ENCODE results near the gene CTNNA2. TPM values are rescaled to one million over a fixed set of nuclear protein-coding genes. Genes with fewer than 3 reads are reported as not detected.

CTNNA2 gene
- polyA plus RNA-seq, 2 of the 4 experiments (the other 2 are of a cell fraction): 0.50 to 0.94 TPM

- Histone ChIP-seq H3K4me3 (no peak overlapping the region), H3K9me3 (peaks cover 7% of the 10 kb centered on the region; the same call in 2 of the 3 replicates), H3K27ac (no peak overlapping the region), H3K4me2 (no peak overlapping the region), H3K4me1 (no peaks in the 10 kb centered on the region)
- DNase-seq (ENCODE audit: low read depth in 1 of 2, low spot score in 1 of 2) (no peak), FAIRE-seq (no peak), ATAC-seq (no peak)
- no peak for TF ChIP-seq ELK1 (IDR thresholded peaks at IDR 0.05; ENCODE audit: low read depth, low read length)
- TF ChIP-seq RFX5 (IDR thresholded peaks at IDR 0.05): no peak
- TF ChIP-seq PHF8 (IDR thresholded peaks at IDR 0.05; ENCODE audit: borderline replicate concordance, low read depth): no peak
- TF ChIP-seq SREBF2 (IDR thresholded peaks at IDR 0.05): no peak
- TF ChIP-seq NR3C1 (IDR thresholded peaks at IDR 0.05): no peak
- no peak for TF ChIP-seq HOXB13 (CRISPR knock-in tag; IDR thresholded peaks at IDR 0.05; ENCODE audit: low read depth)
- TF ChIP-seq RARB (CRISPR knock-in tag; IDR thresholded peaks at IDR 0.05): no peak
- TF ChIP-seq CTCF (IDR thresholded peaks at IDR 0.05): no peak
- TF ChIP-seq USF2 (IDR thresholded peaks at IDR 0.05): no peak
- no peak for TF ChIP-seq ATOH8 (CRISPR knock-in tag; IDR thresholded peaks at IDR 0.05; ENCODE audit: low read depth)
- TF ChIP-seq EHF (CRISPR knock-in tag; IDR thresholded peaks at IDR 0.05): no peak
- TF ChIP-seq TP53 (CRISPR knock-in tag; IDR thresholded peaks at IDR 0.05): no peak
- POLR2A ChIA-PET: no interaction called here
- CTCF ChIA-PET: interaction anchor here (0.6 kb wide), 1 partner anchor 12 kb away, joined by 3 read pairs; no protein-coding TSS in a partner anchor
- WGBS (ENCODE audit: missing lambda C conversion rate): 33% methylated on average over 3 of the region's 3 CpGs
These were observed 16.8 kb downstream of the CTNNA2 start for GRCh38 chr2:79529636-79530035.

GRCh38 chr2:79530443-79530842 lies 17.6 kb downstream of the CTNNA2 start:
- peak in 1 of 2 experiments; percentile 22 for DNase-seq (ENCODE audit: low read depth in 1 of 2, low spot score in 1 of 2)

More at GRCh38 chr2:79530443-79530842, 17.6 kb downstream of the CTNNA2 start:
- 3% methylated on average over 1 of the region's 1 CpG for WGBS (ENCODE audit: missing lambda C conversion rate)
- ChIA-PET POLR2A (no interaction called here), CTCF (no interaction called here)
- Histone ChIP-seq H3K4me2 (no peak overlapping the region), H3K4me3 (no peak overlapping the region), H3K27ac (no peak overlapping the region), H3K9me3 (peaks cover 12% of the 10 kb centered on the region; the same call in 2 of the 3 replicates), H3K4me1 (no peaks in the 10 kb centered on the region)
- TF ChIP-seq HEYL (CRISPR knock-in tag; IDR thresholded peaks at IDR 0.05): no peak
- TF ChIP-seq CTCF (IDR thresholded peaks at IDR 0.05): peak; percentile 22; the same call in 1 of the 3 replicates
- peak in 1 of 2 experiments; percentile 66; a peak in 2 of 6 replicates for ATAC-seq
- FAIRE-seq: no peak

All from A549 (cell line).